Measurements from ENCODE around the gene CHRM5. TPM values are rescaled to one million over a fixed set of nuclear protein-coding genes. Genes with fewer than 3 reads are reported as not detected.

The CHRM5 gene
- total RNA-seq, 4 donors from 2014 or later = not detected

DNA sequence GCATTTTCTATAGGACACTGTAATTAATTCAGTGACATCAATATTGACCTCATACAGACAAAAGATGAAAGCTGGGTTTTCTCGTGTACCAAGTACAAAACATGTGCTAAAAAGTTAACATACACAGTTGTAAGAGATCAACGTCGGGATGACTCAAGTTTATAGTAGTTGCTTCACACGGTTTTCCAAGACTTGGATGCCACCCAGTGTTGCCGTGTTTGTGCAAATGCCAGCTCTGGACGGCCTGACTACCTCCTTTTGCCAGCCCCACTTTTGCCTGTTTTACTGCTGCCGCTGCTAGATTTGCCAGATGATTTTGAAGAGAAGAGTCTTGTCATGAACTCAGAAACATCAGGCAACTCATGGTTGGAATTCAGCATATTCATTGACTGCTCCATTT is 115.8 kb downstream of the CHRM5 start:
- peak; percentile 66 for ATAC-seq (ENCODE audit: low FRiP score)
- no peak for DNase-seq (ENCODE audit: low spot score)
- TF ChIP-seq CTCF (IDR thresholded peaks at IDR 0.05) = no peak

- ATAC-seq (ENCODE audit: low FRiP score) (no peak), DNase-seq (ENCODE audit: low spot score) (no peak)
- TF ChIP-seq CTCF (IDR thresholded peaks at IDR 0.05) = no peak
These were observed 117.4 kb downstream of the CHRM5 start for GRCh38 chr15:34085746-34086145.

GRCh38 chr15:34099914-34100313 is 131.6 kb downstream of the CHRM5 start:
- TF ChIP-seq CTCF (IDR thresholded peaks at IDR 0.05) = no peak
- DNase-seq (ENCODE audit: low spot score) (no peak), ATAC-seq (ENCODE audit: low FRiP score) (no peak)

DNA sequence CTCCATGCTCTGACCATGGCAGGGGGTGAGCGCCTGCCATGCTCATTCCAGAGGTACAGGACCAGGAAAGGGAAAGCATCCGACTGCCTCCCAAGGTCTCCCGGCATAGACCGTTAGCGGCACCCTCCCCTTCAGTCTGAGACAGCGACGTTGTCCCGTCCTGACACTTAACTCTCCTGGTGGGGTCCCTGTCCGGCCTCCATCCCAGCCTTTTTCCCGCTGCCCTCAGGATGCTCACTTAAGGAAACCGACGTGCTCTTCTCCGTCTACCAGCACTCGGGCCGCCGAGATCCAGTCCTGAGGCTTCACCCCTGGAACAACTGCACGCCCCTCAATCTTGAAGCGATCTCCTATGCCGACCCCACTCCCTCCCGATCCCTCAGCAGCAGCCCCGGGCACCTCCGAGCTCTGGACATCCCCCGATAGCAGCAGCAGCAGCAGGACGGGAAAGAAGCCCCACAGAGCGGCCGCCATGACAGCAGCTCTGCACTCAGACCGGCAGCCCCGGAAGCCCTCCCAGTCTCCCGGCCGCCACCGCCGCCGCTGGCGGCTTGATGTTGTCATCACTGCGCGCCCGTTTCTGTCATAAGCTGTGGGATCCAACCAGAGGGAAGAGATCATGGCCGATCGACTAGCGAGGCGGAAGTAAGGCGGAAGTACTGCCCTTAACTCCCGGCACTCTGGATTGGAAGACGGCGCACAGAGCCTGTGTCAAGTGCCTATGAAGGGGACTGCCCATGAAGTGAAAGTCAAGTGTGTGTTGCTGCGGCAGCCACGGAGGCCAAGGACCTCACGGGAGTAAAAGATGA is 133.3 kb downstream of the CHRM5 start, which contains the start of the genes EMC7 and PGBD4:
EMC7 (minus strand) TSS at position 497 of the 809 bp plus-strand sequence; CDS start at position 474, 23 bp downstream.
PGBD4 (plus strand) TSS at position 718 of the 809 bp plus-strand sequence. CDS start 449 bp downstream, outside the sequence.
- no peak for TF ChIP-seq CTCF (IDR thresholded peaks at IDR 0.05)
- DNase-seq (ENCODE audit: low spot score) (peak; percentile 98), ATAC-seq (ENCODE audit: low FRiP score) (peak; percentile 100)

GRCh38 chr15:34102175-34102925 is 134.1 kb downstream of the CHRM5 start:
- TF ChIP-seq CTCF (IDR thresholded peaks at IDR 0.05) = no peak
- DNase-seq (ENCODE audit: low spot score) (no peak), ATAC-seq (ENCODE audit: low FRiP score) (peak; percentile 43)

GRCh38 chr15:34106423-34106822 is 138.1 kb downstream of the CHRM5 start:
- no peak for TF ChIP-seq CTCF (IDR thresholded peaks at IDR 0.05)
- ATAC-seq (ENCODE audit: low FRiP score) (no peak), DNase-seq (ENCODE audit: low spot score) (no peak)
